Measurements from ENCODE around the gene MAML2.

Gene MAML2

GRCh38 chr11:96155627-96156378 is 187.2 kb downstream of the MAML2 start:
- DNase-seq (ENCODE audit: low spot score) = no peak

- DNase-seq (ENCODE audit: low spot score) = no peak
Measured at GRCh38 chr11:96154802-96155520, 188.0 kb downstream of the MAML2 start.

- no peak for DNase-seq (ENCODE audit: low spot score)
Measured at GRCh38 chr11:96152623-96153022, 190.4 kb downstream of the MAML2 start.

- DNase-seq (ENCODE audit: low spot score) = no peak
Measured at GRCh38 chr11:96151501-96151900, 191.5 kb downstream of the MAML2 start.

- no peak for DNase-seq (ENCODE audit: low spot score)
Measured at GRCh38 chr11:96150609-96151008, 192.4 kb downstream of the MAML2 start.

- no peak for DNase-seq (ENCODE audit: low spot score)
Measured at GRCh38 chr11:96149743-96150555, 193.0 kb downstream of the MAML2 start.

GRCh38 chr11:96147906-96148486 is 195.0 kb downstream of the MAML2 start:
- no peak for DNase-seq (ENCODE audit: low spot score)

- no peak for DNase-seq (ENCODE audit: low spot score)
Measured at GRCh38 chr11:96147186-96147585, 195.8 kb downstream of the MAML2 start.

GRCh38 chr11:96146765-96147164 is 196.2 kb downstream of the MAML2 start:
- DNase-seq (ENCODE audit: low spot score) = no peak

GRCh38 chr11:96145163-96145585 is 197.8 kb downstream of the MAML2 start:
- no peak for DNase-seq (ENCODE audit: low spot score)

- no peak for DNase-seq (ENCODE audit: low spot score)
Measured at GRCh38 chr11:96144553-96144952, 198.4 kb downstream of the MAML2 start.

GRCh38 chr11:96143041-96143521 is 199.9 kb downstream of the MAML2 start:
- no peak for DNase-seq (ENCODE audit: low spot score)

- DNase-seq (ENCODE audit: low spot score) = no peak
Measured at GRCh38 chr11:96141626-96142025, 201.4 kb downstream of the MAML2 start.

- DNase-seq (ENCODE audit: low spot score) = no peak
Measured at GRCh38 chr11:96139691-96140090, 203.3 kb downstream of the MAML2 start.

GRCh38 chr11:96137373-96137772 is 205.6 kb downstream of the MAML2 start:
- DNase-seq (ENCODE audit: low spot score) = no peak

GRCh38 chr11:96136613-96137298 is 206.2 kb downstream of the MAML2 start:
- DNase-seq (ENCODE audit: low spot score) = no peak

- no peak for DNase-seq (ENCODE audit: low spot score)
Measured at GRCh38 chr11:96134602-96135001, 208.4 kb downstream of the MAML2 start.

GRCh38 chr11:96132437-96132836 is 210.6 kb downstream of the MAML2 start:
- no peak for DNase-seq (ENCODE audit: low spot score)

GRCh38 chr11:96130061-96130620 is 212.9 kb downstream of the MAML2 start:
- DNase-seq (ENCODE audit: low spot score) = no peak

- DNase-seq (ENCODE audit: low spot score) = no peak
Measured at GRCh38 chr11:96127596-96127959, 215.4 kb downstream of the MAML2 start.

GRCh38 chr11:96126917-96127595 is 215.9 kb downstream of the MAML2 start:
- no peak for DNase-seq (ENCODE audit: low spot score)

All from D341Med (cell line).